GM23248 (cell line): ENCODE results near the gene ADM2.

Source experiments
- EZH2 ChIP-seq: fragments of 200-600 bp; sonication (generic); IDR thresholded peaks from 2 replicates; pipeline ENCODE4 v1.6.1; 2018; ENCODE audit warnings: antibody characterized with exemption, mild to moderate bottlenecking; ENCODE audit not compliant: insufficient read depth, poor library complexity, severe bottlenecking
- EZH2phosphoT487 ChIP-seq: fragments of 200-600 bp; sonication (generic); IDR thresholded peaks from 2 replicates; pipeline ENCODE4 v1.6.1; 2018; ENCODE audit warnings: antibody characterized with exemption, moderate library complexity, mild to moderate bottlenecking, low read depth; ENCODE audit not compliant: insufficient read depth

GRCh38 chr22:50441428-50441993 is 39.8 kb upstream of the ADM2 start:
- TF ChIP-seq EZH2 (no peak), EZH2phosphoT487 (no peak)
